GM21423 (cell line): ENCODE data around the gene GAN.

Experiments
- ATAC-seq: cut with Tn5 transposase; IDR thresholded peaks from one replicate; pipeline ENCODE4 v1.9.1; 2021; ENCODE audit warnings: mild to moderate bottlenecking, moderate library complexity; ENCODE audit not compliant: unreplicated experiment

The GAN gene

DNA sequence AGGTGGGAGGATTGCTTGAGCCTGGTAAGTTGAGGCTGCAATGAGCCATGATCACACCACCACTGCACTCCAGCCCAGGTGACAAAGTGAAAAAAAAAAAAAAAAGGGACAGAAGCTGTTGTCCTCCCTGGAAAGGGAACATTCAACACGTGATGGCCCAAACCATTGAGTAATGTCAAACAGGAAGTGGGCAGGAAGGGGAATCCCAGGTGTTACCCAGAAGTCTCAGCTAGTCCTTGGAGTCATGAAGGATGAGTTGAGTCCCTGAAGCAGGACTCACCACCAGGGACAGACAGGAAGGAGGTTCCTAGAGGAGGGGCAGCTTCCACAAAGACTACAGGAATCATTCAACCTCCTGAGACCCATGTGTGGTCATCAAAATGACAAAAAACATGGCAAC, 110.0 kb downstream of the GAN start:
- no peak for ATAC-seq

DNA sequence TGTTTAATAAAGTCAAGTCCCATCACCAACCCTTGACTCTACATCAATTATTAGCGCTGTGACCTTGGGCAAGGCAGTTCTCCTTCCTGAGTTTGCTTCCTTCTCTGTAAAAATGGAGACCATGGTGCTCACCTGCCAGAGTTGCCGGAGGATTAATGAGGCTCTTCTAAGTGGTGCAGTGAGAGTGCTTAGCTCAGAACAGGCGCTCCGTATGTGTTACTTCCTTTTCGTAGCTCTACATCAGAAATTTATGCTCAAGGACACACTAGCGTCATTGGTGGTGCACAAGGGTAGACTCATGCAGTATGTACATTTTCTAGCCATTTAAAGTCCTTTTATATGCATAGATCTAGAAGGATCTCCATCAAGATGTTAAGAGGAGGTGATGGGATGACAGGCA, 112.5 kb downstream of the GAN start:
- ATAC-seq, result no peak

DNA sequence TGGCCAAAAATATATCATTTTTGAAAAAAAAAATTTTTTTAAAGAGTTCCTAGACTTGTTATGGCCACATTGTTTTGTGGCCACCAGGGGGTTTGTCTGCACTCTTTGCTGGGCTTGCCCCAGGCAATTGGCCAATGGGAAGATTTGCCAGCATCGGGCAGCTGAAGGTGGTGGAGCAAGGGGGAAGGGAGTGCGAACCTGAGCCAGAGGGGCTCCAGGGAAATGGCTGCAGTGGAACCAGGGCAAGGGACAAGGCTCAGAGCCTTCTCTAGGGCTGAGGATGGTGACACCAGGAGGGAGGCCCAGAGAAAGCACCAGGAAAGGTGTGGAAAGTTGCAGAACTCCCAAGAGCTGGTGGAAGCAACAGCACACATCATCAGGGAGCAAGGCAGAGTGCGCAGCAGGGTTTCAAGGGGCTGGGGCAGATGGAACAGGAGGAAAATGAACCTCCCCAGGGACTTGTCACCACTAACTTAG, 114.3 kb downstream of the GAN start:
- ATAC-seq, result no peak

DNA sequence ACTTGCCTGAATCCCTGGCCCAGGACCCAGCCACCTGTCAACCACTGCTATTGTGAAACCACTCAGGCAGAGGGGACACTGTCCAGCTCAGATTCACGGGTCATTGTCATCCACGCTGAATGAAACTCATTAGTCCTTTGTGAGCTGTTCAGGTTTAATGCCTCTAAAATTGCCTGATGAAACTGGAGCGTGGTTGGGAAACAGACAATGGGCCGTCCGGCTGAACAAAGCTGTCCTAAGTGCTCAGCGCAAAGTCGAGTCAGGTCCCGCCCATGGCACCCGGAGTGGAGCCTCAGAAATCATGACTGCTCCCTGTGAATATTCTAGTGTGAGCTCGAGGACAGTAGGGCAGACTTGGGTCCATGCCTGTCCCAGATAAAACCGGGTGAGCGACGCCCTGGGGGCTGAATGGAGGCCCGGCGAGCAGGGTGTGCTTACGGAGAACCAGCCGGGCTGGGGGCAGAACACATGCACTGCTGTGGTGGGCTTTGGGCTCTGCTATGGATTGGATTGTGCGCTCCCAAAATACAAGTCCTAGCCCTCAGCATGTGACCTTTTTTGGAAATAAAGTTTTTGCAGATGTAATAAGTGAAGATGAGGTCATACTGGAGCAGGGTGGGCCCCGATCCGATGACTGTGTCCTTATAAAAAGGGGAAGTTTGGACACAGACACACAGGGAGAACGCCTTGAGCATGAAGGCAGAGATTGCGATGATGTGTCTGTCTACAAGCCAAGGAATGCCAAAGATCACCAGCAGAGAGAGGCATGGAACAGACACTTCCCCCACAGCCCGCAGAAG, 117.0 kb downstream of the GAN start:
- ATAC-seq, result no peak

DNA sequence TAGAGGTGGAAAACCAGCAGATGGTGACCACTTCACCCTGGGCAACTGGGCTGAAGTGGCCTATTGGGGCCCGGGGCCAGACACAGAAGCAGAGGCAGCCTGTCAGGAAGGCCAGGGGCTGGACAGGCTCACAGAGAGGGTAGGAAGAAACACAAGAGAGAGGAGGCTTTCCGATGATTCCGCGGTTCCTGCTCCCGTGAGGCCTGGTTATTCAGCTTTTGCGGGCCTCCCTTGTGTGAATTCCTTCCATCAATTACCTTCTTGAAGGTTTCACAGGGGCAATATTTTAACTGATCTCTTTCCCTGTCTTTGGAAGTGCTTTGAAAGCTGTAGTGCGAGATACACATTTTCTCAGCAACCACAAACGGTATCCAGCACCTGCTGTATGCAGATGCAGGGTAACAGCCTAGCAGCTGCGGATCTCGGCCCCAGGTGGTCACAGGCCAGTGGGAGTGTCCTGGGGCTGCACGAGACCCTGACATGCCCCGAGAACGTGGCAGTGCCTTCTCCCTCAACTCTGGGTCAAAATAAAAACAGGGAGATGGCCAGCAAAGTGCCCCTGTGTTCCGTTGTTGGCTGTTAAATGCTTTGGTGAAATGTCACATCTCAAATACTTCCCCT, 118.3 kb downstream of the GAN start:
- peak; percentile 33 for ATAC-seq

DNA sequence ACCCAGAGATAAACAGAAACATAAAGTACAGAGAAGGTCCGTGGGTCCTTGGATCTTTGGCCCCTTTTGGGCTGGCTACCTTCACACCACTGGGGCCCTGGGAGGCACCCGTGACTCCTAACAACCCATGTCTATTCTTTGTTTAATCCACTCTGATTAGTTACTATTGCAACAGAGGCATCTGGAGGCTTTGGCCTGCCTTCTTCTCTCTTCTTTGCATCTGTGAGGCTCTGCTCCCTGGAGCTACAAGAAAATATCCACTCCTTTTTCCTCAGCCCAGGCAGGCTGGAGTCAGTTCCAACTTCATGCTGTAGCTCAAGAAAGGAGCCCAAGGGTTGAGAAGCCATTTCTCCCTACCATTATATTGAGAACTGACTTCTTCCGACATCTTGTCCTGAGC, 120.3 kb downstream of the GAN start:
- no peak for ATAC-seq

DNA sequence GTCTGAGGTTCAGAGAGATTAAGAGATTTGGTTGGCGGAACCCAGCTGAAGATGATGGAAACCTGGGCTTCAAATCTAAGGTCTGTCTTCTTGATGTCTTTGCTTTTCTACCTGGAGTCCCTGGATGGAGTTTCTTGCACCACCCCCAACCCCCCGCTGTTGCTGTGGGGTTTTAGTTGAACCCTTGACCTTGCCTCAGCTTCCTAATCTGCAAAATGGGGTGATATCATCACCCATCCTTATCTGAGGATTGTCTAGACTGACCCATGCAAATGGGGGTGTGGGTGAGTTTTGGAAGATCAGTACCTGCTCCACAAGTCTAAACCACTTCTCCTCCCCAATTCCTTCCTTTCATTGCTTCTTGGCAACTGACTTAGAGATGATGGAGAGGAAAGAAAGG, 120.8 kb downstream of the GAN start:
- no peak for ATAC-seq

DNA sequence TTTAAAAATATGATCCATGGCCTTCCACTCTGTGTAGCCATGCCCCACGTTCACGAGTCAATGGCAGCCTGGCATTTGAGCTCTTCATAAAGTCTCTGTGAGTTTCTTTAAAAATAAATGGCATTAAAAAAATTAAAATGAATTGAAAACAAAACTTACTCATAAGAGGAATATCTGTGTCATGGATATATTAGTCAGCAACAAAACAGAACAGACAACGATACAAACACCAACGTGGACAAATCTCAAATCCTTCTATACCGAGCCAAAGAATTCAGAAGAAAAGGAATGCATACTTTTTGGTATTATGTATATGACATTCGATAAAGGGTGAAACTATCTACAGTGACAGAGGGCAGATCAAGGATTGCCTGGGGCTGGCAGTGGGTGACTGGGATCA, 121.6 kb downstream of the GAN start:
- no peak for ATAC-seq

DNA sequence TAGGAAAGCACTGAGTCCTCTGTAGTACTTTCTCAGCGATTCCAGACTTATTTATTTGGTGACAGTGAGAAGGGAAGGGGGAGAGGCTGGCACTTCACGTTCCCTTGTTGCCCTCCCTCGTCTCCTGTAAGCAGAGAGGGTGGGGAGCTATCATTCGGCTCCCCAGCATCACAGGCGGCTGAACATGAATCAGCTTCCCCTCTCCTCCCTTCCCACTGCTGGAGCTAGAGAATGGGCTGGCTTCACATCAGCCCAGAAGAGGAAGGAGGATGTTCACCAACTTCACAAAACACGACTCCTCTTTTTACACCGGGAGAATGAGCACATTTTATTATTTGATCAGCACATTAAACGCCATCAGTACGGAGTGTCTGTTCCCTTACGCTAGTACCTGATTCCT, 123.1 kb downstream of the GAN start:
- ATAC-seq, result no peak
